K562 (cell line): ENCODE measurements around the gene SDR39U1. TPM values are rescaled to one million over a fixed set of nuclear protein-coding genes. Genes with fewer than 3 reads are reported as not detected.

Source experiments
- ATAC-seq: fragments of 200-7000 bp; cut with Tn5 transposase; 3 replicates; pipeline ENCODE4 v1.9.1; 2020; ENCODE audit warnings: moderate library complexity
- BruUV-seq: library from RNA; stranded (reverse); fragments of 400-500 nt; replicated peaks from 2 replicates; lab custom pipeline; 2021; lab: Mats Ljungman, UMichigan
- CTCF ChIA-PET: fragments of 300-600 bp; formaldehyde crosslinking; extraction: SDS; loops from one replicate; lab custom pipeline; 2021; ENCODE audit warnings: low intra/inter-chr PET ratio; lab: Yijun Ruan, JAX
- POLR2A ChIA-PET: fragments of 300-600, 350-650 bp; sonication (Branson Sonifier 250); formaldehyde crosslinking; extraction: SDS; loops from one replicate; lab custom pipeline; 2021; ENCODE audit warnings: antibody characterized with exemption, inconsistent platforms; lab: Yijun Ruan, JAX
- DNase-seq, 4 experiments: peaks; one replicate each; pipeline versions ENCODE4 v3.0.0 to v3.0.0-alpha.2; 2011 to 2018; ENCODE audit warnings: low spot score in 3 of 4, mixed read lengths in 3 of 4; ENCODE audit errors: extremely low read depth in 1 of 4
- FAIRE-seq: peaks from 2 replicates; lab custom pipeline; 2011; peaks lifted over from hg19 to GRCh38; lab: Jason Lieb, UNC
- H2AFZ ChIP-seq: 2 replicates; pipeline ENCODE4 v1.6.0; 2011; ENCODE audit warnings: low read depth, low read length, control low read depth, inconsistent platforms
- H3K27ac ChIP-seq: fragments of 200-600 bp; 3 replicates; pipeline ENCODE4 v1.8.0; 2011; ENCODE audit warnings: low read depth, mild to moderate bottlenecking, control low read depth, inconsistent platforms, low read length, moderate library complexity, mixed read lengths; ENCODE audit errors: extremely low read depth
- H3K27me3 ChIP-seq, 2 experiments: fragments of 300-600 bp in 1 of 2; 2 replicates in 1 of 2; 3 replicates in 1 of 2; pipeline versions ENCODE4 v1.6.0 to v1.8.0; 2011; ENCODE audit warnings: inconsistent platforms in 2 of 2, low read length in 2 of 2, mild to moderate bottlenecking in 1 of 2, mixed read lengths in 1 of 2, moderate library complexity in 1 of 2; ENCODE audit not compliant: control insufficient read depth in 2 of 2, insufficient read depth in 2 of 2
- H3K36me3 ChIP-seq: fragments of 300-600 bp; 3 replicates; pipeline ENCODE4 v1.8.0; 2011; ENCODE audit warnings: mild to moderate bottlenecking, low read length, inconsistent platforms; ENCODE audit not compliant: control insufficient read depth, insufficient read depth
- H3K4me1 ChIP-seq, 2 experiments: fragments of 200-600 bp in 1 of 2; replicated peaks in 1 of 2; 2 replicates in 1 of 2; 3 replicates in 1 of 2; pipeline versions ENCODE4 v1.5.1 to v1.8.0; 2011; ENCODE audit warnings: inconsistent platforms in 2 of 2, low read length in 2 of 2, mild to moderate bottlenecking in 1 of 2, mixed read lengths in 1 of 2, moderate library complexity in 1 of 2; ENCODE audit not compliant: control insufficient read depth in 2 of 2, insufficient read depth in 2 of 2
- H3K4me2 ChIP-seq: 2 replicates; pipeline ENCODE4 v1.6.1; 2011; ENCODE audit warnings: low read length, control low read depth, inconsistent platforms, mixed read lengths; ENCODE audit not compliant: insufficient read depth
- H3K4me3 ChIP-seq: fragments of 200-600 bp; sonication (generic), shearing (Covaris generic); 2 replicates; pipeline ENCODE4 v1.5.1; 2016; ENCODE audit warnings: control low read depth, inconsistent platforms
- H3K79me2 ChIP-seq: fragments of 200-600 bp; 3 replicates; pipeline ENCODE4 v1.8.0; 2011; ENCODE audit warnings: low read length, inconsistent platforms; ENCODE audit not compliant: control insufficient read depth, insufficient read depth
- H3K9ac ChIP-seq, 2 experiments: 2 replicates each; pipeline versions ENCODE4 v1.6.0 to v1.6.1; 2011; ENCODE audit warnings: low read depth in 2 of 2, low read length in 2 of 2, control low read depth in 1 of 2, inconsistent platforms in 1 of 2, mild to moderate bottlenecking in 1 of 2, mixed read lengths in 1 of 2; ENCODE audit not compliant: insufficient read depth in 1 of 2
- H3K9me1 ChIP-seq: one replicate; pipeline ENCODE4 v1.6.0; 2011; ENCODE audit warnings: inconsistent platforms, mild to moderate bottlenecking, low read length, moderate library complexity; ENCODE audit not compliant: control insufficient read depth, insufficient read depth
- H3K9me3 ChIP-seq: replicated peaks from 2 replicates; pipeline ENCODE4 v1.5.1; 2011; ENCODE audit warnings: low read depth, low read length, inconsistent platforms; ENCODE audit not compliant: control insufficient read depth, insufficient read depth
- H4K20me1 ChIP-seq: replicated peaks from 2 replicates; pipeline ENCODE4 v1.6.1; 2011; ENCODE audit warnings: low read length, inconsistent platforms, mixed read lengths; ENCODE audit not compliant: control insufficient read depth, insufficient read depth
- ATF7 ChIP-seq: fragments of 450-650 bp; IDR thresholded peaks from 2 replicates; pipeline ENCODE4 v1.7.1; 2014; ENCODE audit warnings: mild to moderate bottlenecking, moderate library complexity
- BCLAF1 ChIP-seq, 2 experiments: fragments of 450-650 bp in 1 of 2; IDR thresholded peaks; 2 replicates each; pipeline ENCODE4 v1.6.1; 2011 to 2017; ENCODE audit warnings: low read depth in 2 of 2, antibody characterized with exemption in 1 of 2, borderline replicate concordance in 1 of 2, low read length in 1 of 2, mild to moderate bottlenecking in 1 of 2, mixed read lengths in 1 of 2; ENCODE audit not compliant: control insufficient read depth in 1 of 2
- DPF2 ChIP-seq: fragments of 450-650 bp; IDR thresholded peaks from 2 replicates; pipeline ENCODE4 v1.6.1; 2016
- FOS ChIP-seq: IDR thresholded peaks from 3 replicates; pipeline ENCODE4 v1.6.1; 2011; ENCODE audit not compliant: insufficient read length; ENCODE audit errors: extremely low read depth
- FOXJ2 ChIP-seq: fragments of 200-800 bp; sonication (Bioruptor generic); IDR thresholded peaks from 2 replicates; pipeline ENCODE4 v1.6.1; 2016; ENCODE audit warnings: missing genetic modification characterization, missing compliant biosample characterization
- JUNB ChIP-seq: fragments of 450-650 bp; formaldehyde crosslinking; conservative IDR thresholded peaks from 2 replicates; pipeline ENCODE4 v1.4.0; 2020; ENCODE audit warnings: mild to moderate bottlenecking
- NELFE ChIP-seq: IDR thresholded peaks from 2 replicates; pipeline ENCODE4 v1.6.1; 2011; ENCODE audit warnings: mild to moderate bottlenecking; ENCODE audit not compliant: insufficient read depth, insufficient read length
- PRMT5 ChIP-seq: sonication (generic); formaldehyde crosslinking; IDR thresholded peaks from 2 replicates; pipeline ENCODE4 v1.5.0; 2020; ENCODE audit warnings: missing genetic modification reagents
- SP1 ChIP-seq: sonication (generic); formaldehyde crosslinking; IDR thresholded peaks from 2 replicates; pipeline ENCODE4 v1.8.1; 2022; ENCODE audit warnings: mild to moderate bottlenecking, missing genetic modification reagents
- STAT6 ChIP-seq: sonication (generic); formaldehyde crosslinking; IDR thresholded peaks from 2 replicates; pipeline ENCODE4 v1.8.1; 2023; ENCODE audit warnings: mild to moderate bottlenecking, missing genetic modification reagents
- TEAD1 ChIP-seq, 2 experiments: fragments of 450-650 bp in 1 of 2; sonication (generic) in 1 of 2; formaldehyde crosslinking; IDR thresholded peaks; 2 replicates each; pipeline versions ENCODE4 v1.4.0 to v1.8.0; 2020 to 2022; ENCODE audit warnings: mild to moderate bottlenecking in 2 of 2, missing genetic modification reagents in 1 of 2
- TSC22D4 ChIP-seq: fragments of 450-650 bp; IDR thresholded peaks from 2 replicates; pipeline ENCODE4 v1.6.1; 2016; ENCODE audit warnings: missing genetic modification characterization, missing biosample characterization, control low read depth
- ZNF140 ChIP-seq: fragments of 250-450 bp; sonication (Bioruptor Pico); IDR thresholded peaks from 2 replicates; pipeline ENCODE4 v1.8.0; 2021; ENCODE audit warnings: moderate library complexity, mild to moderate bottlenecking, inconsistent platforms
- ZNF277 ChIP-seq: fragments of 250-450 bp; sonication (Bioruptor Pico); IDR thresholded peaks from 2 replicates; pipeline ENCODE4 v1.8.0; 2022; ENCODE audit warnings: inconsistent platforms, mild to moderate bottlenecking, moderate library complexity, borderline replicate concordance
- WGBS: fragments of 100-300 bp; shearing (Covaris generic); methylation state at CpG from one replicate; pipeline ENCODE4 v1.1.6; 2016; ENCODE audit warnings: low coverage, mixed read lengths; ENCODE audit not compliant: insufficient coverage; ENCODE audit errors: missing lambda C conversion rate; 5-methylcytosine and 5-hydroxymethylcytosine counted together
- in situ Hi-C: fragments of 300-500 bp; cut with MboI; formaldehyde crosslinking; loops from 4 replicates; pipeline ENCODE4 v1.15.0; 2018; ENCODE audit warnings: inconsistent platforms, mixed read lengths
- intact Hi-C: fragments of 100-400 bp; cut with micrococcal nuclease; formaldehyde crosslinking; loops from 2 replicates; pipeline ENCODE4 v1.14.2; 2022
- polyA plus RNA-seq, 8 experiments: library from polyadenylated mRNA; depleted of rRNA in 4 of 8; stranded (reverse) in 5 of 8; unstranded in 3 of 8; fragments of >200 nt; fragmentation: Nextera tagmentation in 2 of 8; fragmentation: Illumina TruSeq in 1 of 8; extraction: Ambion mirVana in 2 of 8; extraction: Trizol in 1 of 8; gene quantifications; 2 replicates each; pipeline versions ENCODE4 v1.2.1 to v1.2.3, GENCODE V29; 2011 to 2014; ENCODE audit warnings: inconsistent platforms in 1 of 8, missing spikeins in 1 of 8
- total RNA-seq, 7 experiments: library from RNA; depleted of rRNA in 6 of 7; stranded (reverse); fragments of >200 nt in 6 of 7; fragmentation: Illumina TruSeq in 2 of 7; extraction: Trizol in 2 of 7; gene quantifications; 2 replicates each; pipeline versions ENCODE4 v1.2.1 to v1.2.3, GENCODE V29; 2011 to 2021; ENCODE audit warnings: low replicate concordance in 1 of 7

SDR39U1 gene
- total and polyA plus RNA-seq, 9 of the 15 experiments (the other 6 are each of a cell fraction or from before 2014, with no cell fraction given) = 10.4 to 56.1 (median 19.8) TPM

GRCh38 chr14:24406416-24406815, 36.2 kb downstream of the SDR39U1 start (continued):
- no peak for TF ChIP-seq FOXJ2 (tag)
- TF ChIP-seq, all 486 proteins: peak for 0

- intact Hi-C loops = no loop called here
- CTCF ChIA-PET = no interaction called here
- BruUV-seq = no TSS peak
- no peak for TF ChIP-seq PRMT5 (CRISPR knock-in tag)
- TF ChIP-seq ZNF277 (CRISPR knock-in tag) = no peak
- TF ChIP-seq FOS = no peak
- no peak for TF ChIP-seq TSC22D4 (tag)
- TF ChIP-seq DPF2 = no peak
- no peak for TF ChIP-seq TEAD1 (CRISPR knock-in tag; IDR thresholded peaks at IDR 0.05)
- TF ChIP-seq ATF7 = no peak
- no peak for TF ChIP-seq SP1
- no peak for TF ChIP-seq NELFE
- no peak for TF ChIP-seq BCLAF1 (IDR thresholded peaks at IDR 0.05; ENCODE audit: borderline replicate concordance in 1 of 2, control insufficient read depth in 1 of 2, low read depth in 2 of 2, low read length in 1 of 2)
- TF ChIP-seq STAT6 = no peak
- TF ChIP-seq ZNF140 (CRISPR knock-in tag) = no peak
- no peak for TF ChIP-seq JUNB (CRISPR knock-in tag)
These were observed 37.8 kb downstream of the SDR39U1 start for GRCh38 chr14:24404814-24405213.

More at GRCh38 chr14:24404814-24405213, 37.8 kb downstream of the SDR39U1 start:
- Histone ChIP-seq H3K4me2 (no peak overlapping the region), H3K27ac (no peak overlapping the region), H3K4me3 (no peak overlapping the region), H3K4me1 (peaks cover 0 to 7% of the 10 kb centered on the region in 2 experiments; a peak in 1 of 5 replicates), H3K36me3 (no peaks in the 10 kb centered on the region), H2AFZ (no peak overlapping the region), H3K9me3 (no peaks in the 10 kb centered on the region), H3K79me2 (no peaks in the 10 kb centered on the region), H3K9me1 (no peaks in the 10 kb centered on the region), H3K9ac (no peak overlapping the region), H3K27me3 (peaks cover 0 to 8% of the 10 kb centered on the region in 2 experiments; a peak in 1 of 5 replicates), H4K20me1 (no peaks in the 10 kb centered on the region)
- POLR2A ChIA-PET = interaction anchor here (0.6 kb wide), 1 partner anchor 16 kb away, joined by 4 read pairs; no protein-coding TSS in a partner anchor
- 21% methylated on average over 3 of the region's 4 CpGs for WGBS
- FAIRE-seq (peak; percentile 67), ATAC-seq (no peak), DNase-seq (no peak)
- in situ Hi-C loops = no loop called here
